Measurements from ENCODE around the gene ARID5B. TPM values are rescaled to one million over a fixed set of nuclear protein-coding genes. Genes with fewer than 3 reads are reported as not detected.

Gene ARID5B
- total and polyA plus RNA-seq, 2 of the 4 experiments (the other 2 are of a cell fraction), result 41.0 to 125 TPM

DNA sequence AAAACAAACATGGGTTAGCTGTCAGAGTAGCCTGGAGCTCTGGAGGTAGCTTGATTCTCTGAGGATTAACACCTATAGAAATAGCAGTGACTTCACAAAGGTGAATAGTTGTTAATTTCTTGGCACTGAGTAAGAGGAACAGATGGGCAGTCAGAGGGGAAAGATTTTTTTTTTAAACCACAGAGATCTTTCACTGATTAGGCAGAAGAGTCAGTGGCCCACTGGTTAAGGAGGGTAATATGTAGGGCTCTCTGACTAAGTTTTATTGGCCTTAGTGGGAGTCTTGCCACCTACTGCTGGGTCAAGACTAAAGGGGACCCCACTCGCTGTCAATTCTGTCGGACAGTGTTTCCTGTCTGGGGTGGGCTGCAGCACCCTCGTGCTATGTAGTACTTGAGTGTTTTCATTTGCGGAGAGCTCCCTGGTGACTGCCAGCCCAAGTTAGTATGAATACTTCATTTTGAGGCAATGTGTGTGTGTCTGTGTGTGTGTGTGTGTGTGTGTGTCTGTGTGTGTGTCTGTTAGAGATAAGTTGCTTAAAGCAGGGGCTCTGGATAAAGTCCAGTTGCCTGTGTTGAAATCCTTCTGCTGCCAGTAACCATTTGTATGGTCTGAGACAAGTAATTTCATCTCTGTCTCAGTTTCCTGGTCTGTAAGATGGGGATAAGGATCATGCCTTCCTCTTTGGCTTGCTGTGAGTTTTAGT lies 145.2 kb downstream of the ARID5B start:
- H3K4me3 ChIP-seq (ENCODE audit: insufficient read depth, low read depth, low read length), result no peak overlapping the region
- H3K79me1 ChIP-seq (ENCODE audit: low read depth in 1 of 2, low read length in 2 of 2), result peaks cover 11 to 53% of the 10 kb centered on the region in 2 experiments
- peak overlapping the region; percentile 54 for H3K9ac ChIP-seq (ENCODE audit: low read depth, low read length)
- WGBS, 2 experiments (ENCODE audit: extremely low coverage in 2 of 2, insufficient read length in 1 of 2), result 40% methylated on average over 1 of the region's 4 CpGs; no CpG with 5 or more reads in 1 of the 2 experiments
- peak overlapping the region; percentile 56 for H4K5ac ChIP-seq (ENCODE audit: low read depth, low read length)
- no peak overlapping the region for H2AFZ ChIP-seq (replicated peaks; ENCODE audit: low read length, poor library complexity)
- H3K9me3 ChIP-seq (ENCODE audit: control insufficient read depth, insufficient read depth, low read length), result no peaks in the 10 kb centered on the region
- peak overlapping the region; percentile 92 for H3K4ac ChIP-seq (ENCODE audit: low read depth, low read length)
- peaks cover 19% of the 10 kb centered on the region for H3K9me1 ChIP-seq (ENCODE audit: insufficient read depth, low read length)
- H3K56ac ChIP-seq (ENCODE audit: extremely low read depth, insufficient read depth, low read length), result peak overlapping the region; percentile 60; the same call in 1 of the 2 replicates
- peak overlapping the region; percentile 65 for H2BK5ac ChIP-seq (ENCODE audit: low read depth, low read length, poor library complexity, severe bottlenecking)
- peaks cover 12% of the 10 kb centered on the region for H3K36me3 ChIP-seq (ENCODE audit: control insufficient read depth, insufficient read depth, low read length)
- intact Hi-C loops (cut with micrococcal nuclease), result loop anchor here (10.0 kb wide), 2 partner anchors 758 to 1082 kb away; partner anchors contain the start of gene ADO
- H2BK15ac ChIP-seq (ENCODE audit: low read depth, low read length), result peak overlapping the region; percentile 84
- peaks cover 7% of the 10 kb centered on the region; the same call in 1 of the 2 replicates for H4K20me1 ChIP-seq (ENCODE audit: insufficient read depth, low read length)
- H3K23ac ChIP-seq (ENCODE audit: low read depth, low read length), result peak overlapping the region; percentile 78
- H3K14ac ChIP-seq (replicated peaks; ENCODE audit: low read depth, low read length), result peak overlapping the region; percentile 82
- peak overlapping the region; percentile 76 for H4K91ac ChIP-seq (ENCODE audit: insufficient read depth, low read depth, low read length)
- no peak for ATAC-seq (ENCODE audit: low read depth)
- dilution Hi-C loops (cut with HindIII; ENCODE audit: low sequenced_read_pairs, unreplicated experiment), result no loop called here
- peak overlapping the region; percentile 88 for H3K27ac ChIP-seq (ENCODE audit: insufficient read depth, low read length)
- H3K18ac ChIP-seq (ENCODE audit: low read depth, low read length), result peak overlapping the region; percentile 72
- H2AK9ac ChIP-seq (replicated peaks; ENCODE audit: low read depth, low read length, poor library complexity), result peak overlapping the region; percentile 19
- peak; percentile 47 for DNase-seq
- peak; percentile 29; the same call in 1 of the 2 replicates for TF ChIP-seq CEBPB (IDR thresholded peaks at IDR 0.05; ENCODE audit: low read depth, low read length)
- no peak for TF ChIP-seq SMC3 (IDR thresholded peaks at IDR 0.05; ENCODE audit: low read depth, low read length)
- peak overlapping the region; percentile 86 for H2BK120ac ChIP-seq (ENCODE audit: low read depth, low read length)
- no TSS peak for BruUV-seq (replicated peaks)
- CTCF ChIA-PET, result interaction anchor here (1.0 to 1.2 kb wide), 2 partner anchors 8 to 25 kb away, joined by 3 to 6 read pairs; no protein-coding TSS in a partner anchor
- H3K4me2 ChIP-seq (ENCODE audit: low read depth, low read length), result peak overlapping the region; percentile 41
- in situ Hi-C loops (cut with MboI; ENCODE audit: low sequenced_read_pairs), result loop anchor here (25.0 kb wide), 3 partner anchors 541 to 1234 kb away; partner anchors contain the start of genes ADO and EGR2
- H4K8ac ChIP-seq (ENCODE audit: low read depth in 2 of 2, low read length in 2 of 2), result peak overlapping the region; percentile 54 to 80
- peaks cover 23% of the 10 kb centered on the region for H3K4me1 ChIP-seq (ENCODE audit: control insufficient read depth, insufficient read depth, low read length)
- POLR2A ChIA-PET (ENCODE audit: unreplicated experiment), result interaction anchor here (0.5 to 0.6 kb wide), 4 partner anchors 18 to 1550 kb away, joined by 3 to 18 read pairs (median 8); no protein-coding TSS in a partner anchor
- H3K27me3 ChIP-seq (ENCODE audit: control insufficient read depth, insufficient read depth, low read length), result no peaks in the 10 kb centered on the region
- peak overlapping the region; percentile 75 for H2BK20ac ChIP-seq (ENCODE audit: low read depth, low read length)
- peak overlapping the region; percentile 66 for H2AK5ac ChIP-seq (ENCODE audit: low read depth, low read length)
